SU-DHL-6 (cell line): ENCODE results near the gene LRRC28.

ENCODE experiments used
- H2AFZ ChIP-seq: fragments of 200-600 bp; sonication (generic); 2 replicates; pipeline ENCODE4 v1.6.1; 2014; ENCODE audit warnings: low read depth, mild to moderate bottlenecking, moderate library complexity, mixed read lengths, antibody characterized with exemption, low read length; ENCODE audit not compliant: severe bottlenecking
- H3F3A ChIP-seq: fragments of 200-600 bp; shearing (Covaris generic); 2 replicates; pipeline ENCODE4 v1.6.0; 2016; ENCODE audit warnings: antibody characterized with exemption, mild to moderate bottlenecking; ENCODE audit not compliant: insufficient read depth
- H3K27ac ChIP-seq: fragments of 200-600 bp; sonication (generic); 2 replicates; pipeline ENCODE4 v1.5.1; 2016; ENCODE audit warnings: low read depth, mild to moderate bottlenecking, low read length, moderate library complexity, mixed read lengths
- H3K27me3 ChIP-seq: fragments of 200-600 bp; sonication (generic), shearing (Covaris generic); 2 replicates; pipeline ENCODE4 v1.6.0; 2014; ENCODE audit warnings: mild to moderate bottlenecking, low read length
- H3K36me3 ChIP-seq: fragments of 200-600 bp; sonication (generic); 2 replicates; pipeline ENCODE4 v1.6.1; 2014; ENCODE audit warnings: mild to moderate bottlenecking, low read length, mixed read lengths
- H3K4me2 ChIP-seq: fragments of 300-600, 200-600 bp; shearing (Covaris generic), sonication (generic); 2 replicates; pipeline ENCODE4 v1.6.0; 2014; ENCODE audit warnings: low read length, low read depth, mild to moderate bottlenecking; ENCODE audit not compliant: poor library complexity, severe bottlenecking
- H3K4me3 ChIP-seq: fragments of 200-600 bp; sonication (generic); 2 replicates; pipeline ENCODE4 v1.5.1; 2014; ENCODE audit warnings: antibody characterized with exemption, low read length, mild to moderate bottlenecking, mixed read lengths; ENCODE audit not compliant: insufficient read depth, poor library complexity, severe bottlenecking
- H3K79me2 ChIP-seq: fragments of 200-600 bp; sonication (generic); 2 replicates; pipeline ENCODE4 v1.6.1; 2014; ENCODE audit warnings: mild to moderate bottlenecking, low read length, moderate library complexity; ENCODE audit not compliant: insufficient read depth
- H3K9ac ChIP-seq: fragments of 200-600 bp; sonication (generic); 2 replicates; pipeline ENCODE4 v1.7.0; 2014; ENCODE audit warnings: mild to moderate bottlenecking, low read length
- H3K9me2 ChIP-seq: fragments of 200-600 bp; sonication (generic); replicated peaks from 2 replicates; pipeline ENCODE4 v1.6.1; 2014; ENCODE audit warnings: low read length; ENCODE audit not compliant: insufficient read depth
- H3K9me3 ChIP-seq: fragments of 200-600 bp; sonication (generic); 2 replicates; pipeline ENCODE4 v1.6.1; 2014; ENCODE audit warnings: low read length, mixed read lengths; ENCODE audit not compliant: insufficient read depth
- H4K20me1 ChIP-seq: fragments of 200-600 bp; sonication (generic); 2 replicates; pipeline ENCODE4 v1.6.1; 2014; ENCODE audit warnings: low read depth, mild to moderate bottlenecking, antibody characterized with exemption, low read length, moderate library complexity, mixed read lengths
- CTCF ChIP-seq: fragments of 200-600 bp; sonication (generic); IDR thresholded peaks from one replicate; pipeline ENCODE4 v1.5.1; 2017; ENCODE audit warnings: antibody characterized with exemption, mild to moderate bottlenecking, low read length, moderate library complexity; ENCODE audit not compliant: insufficient read depth, poor library complexity, severe bottlenecking
- EZH2phosphoT487 ChIP-seq: fragments of 200-600 bp; sonication (generic), shearing (Covaris generic); conservative IDR thresholded peaks from 2 replicates; pipeline ENCODE4 v1.6.1; 2018; ENCODE audit warnings: mild to moderate bottlenecking, antibody characterized with exemption, low read length, moderate library complexity, mixed read lengths

Gene LRRC28

GRCh38 chr15:99279290-99279689 is 28.0 kb downstream of the LRRC28 start:
- Histone ChIP-seq H3K4me3 (no peak overlapping the region), H4K20me1 (0 out of 2 replicates have a peak, but pooled peaks cover 10% of the 10 kb centered on the region), H3K9me3 (no peaks in the 10 kb centered on the region), H3K9ac (no peak overlapping the region), H3K4me2 (no peak overlapping the region), H3K27me3 (no peaks in the 10 kb centered on the region), H2AFZ (no peak overlapping the region), H3F3A (no peaks in the 10 kb centered on the region), H3K9me2 (no peaks in the 10 kb centered on the region), H3K27ac (no peak overlapping the region), H3K36me3 (no peaks in the 10 kb centered on the region), H3K79me2 (no peaks in the 10 kb centered on the region)
- TF ChIP-seq EZH2phosphoT487 (no peak), CTCF (no peak)

- Histone ChIP-seq H3K9ac (no peak overlapping the region), H3K4me3 (no peak overlapping the region), H3K27me3 (no peaks in the 10 kb centered on the region), H3K9me2 (no peaks in the 10 kb centered on the region), H3K27ac (no peak overlapping the region), H3K36me3 (no peaks in the 10 kb centered on the region), H2AFZ (no peak overlapping the region), H3K79me2 (no peaks in the 10 kb centered on the region), H3K9me3 (no peaks in the 10 kb centered on the region), H4K20me1 (0 out of 2 replicates have a peak, but pooled peaks cover 10% of the 10 kb centered on the region), H3F3A (no peaks in the 10 kb centered on the region), H3K4me2 (no peak overlapping the region)
- TF ChIP-seq CTCF (no peak), EZH2phosphoT487 (no peak)
Measured at GRCh38 chr15:99279827-99280226, 28.5 kb downstream of the LRRC28 start.

- Histone ChIP-seq H3K4me3 (no peak overlapping the region), H4K20me1 (0 out of 2 replicates have a peak, but pooled peaks cover 5% of the 10 kb centered on the region), H3K9me2 (no peaks in the 10 kb centered on the region), H3K4me2 (no peak overlapping the region), H3K27ac (no peak overlapping the region), H3K79me2 (no peaks in the 10 kb centered on the region), H3K27me3 (no peaks in the 10 kb centered on the region), H3K9me3 (no peaks in the 10 kb centered on the region), H2AFZ (no peak overlapping the region), H3K36me3 (no peaks in the 10 kb centered on the region), H3K9ac (no peak overlapping the region), H3F3A (0 out of 2 replicates have a peak, but pooled peaks cover 3% of the 10 kb centered on the region)
- no peak for TF ChIP-seq EZH2phosphoT487
- no peak for TF ChIP-seq CTCF
Measured at GRCh38 chr15:99282121-99282520, 30.8 kb downstream of the LRRC28 start.
